OCI-LY3 (cell line): ENCODE measurements around the gene PIGL.

Source experiments
- CTCF ChIP-seq: fragments of 200-600, 300-600 bp; sonication (generic); IDR thresholded peaks from 2 replicates; pipeline ENCODE4 v1.5.1; 2014; ENCODE audit warnings: antibody characterized with exemption, low read length, low read depth
- EZH2phosphoT487 ChIP-seq: fragments of 200-600 bp; shearing (Covaris generic); IDR thresholded peaks from 2 replicates; pipeline ENCODE4 v1.6.1; 2018; ENCODE audit warnings: antibody characterized with exemption, mixed run types, low read depth

GRCh38 chr17:16338391-16338790, 121.4 kb downstream of the PIGL start:
- no peak for TF ChIP-seq CTCF
- no peak for TF ChIP-seq EZH2phosphoT487
